HG03521 (cell line): ENCODE results near the gene PPL.
"Not testable (repeated sequence)": the region's sequence is repeated elsewhere in the genome, so short reads cannot be mapped to it uniquely, and the experiment has no call there.

ENCODE experiments used
- ATAC-seq: cut with Tn5 transposase; IDR thresholded peaks from one replicate; pipeline ENCODE4 v1.9.1; 2021; ENCODE audit warnings: mild to moderate bottlenecking, moderate library complexity; ENCODE audit not compliant: unreplicated experiment

PPL gene

GRCh38 chr16:4936991-4937781 is at the start of gene PPL:
TSS of gene PPL (minus strand) at chr16:4937148. CDS start at chr16:4937045, 103 bp downstream.
- no peak for ATAC-seq

- no peak for ATAC-seq
These were observed 47.4 kb upstream of the PPL start for GRCh38 chr16:4984174-4984990.

GRCh38 chr16:4982056-4982867 is 45.3 kb upstream of the PPL start:
- ATAC-seq = no peak

GRCh38 chr16:4981473-4981872 is 44.5 kb upstream of the PPL start:
- ATAC-seq = no peak

- no peak for ATAC-seq
These were observed 43.7 kb upstream of the PPL start for GRCh38 chr16:4980691-4981090.

- ATAC-seq = no peak
These were observed 43.0 kb upstream of the PPL start for GRCh38 chr16:4979736-4980660.

- ATAC-seq = no peak
These were observed 42.2 kb upstream of the PPL start for GRCh38 chr16:4979164-4979563.

GRCh38 chr16:4976611-4977145 is 39.7 kb upstream of the PPL start:
- no peak for ATAC-seq

GRCh38 chr16:4976079-4976478 is 39.1 kb upstream of the PPL start:
- peak; percentile 85 for ATAC-seq

- ATAC-seq = no peak
These were observed 36.1 kb upstream of the PPL start for GRCh38 chr16:4972938-4973587.

- no peak for ATAC-seq
These were observed 33.1 kb upstream of the PPL start for GRCh38 chr16:4970010-4970409.

GRCh38 chr16:4968879-4969483 is 32.0 kb upstream of the PPL start:
- ATAC-seq = no peak

- not testable (repeated sequence) for ATAC-seq
These were observed 31.3 kb upstream of the PPL start for GRCh38 chr16:4968278-4968677.

GRCh38 chr16:4966736-4967453 is 29.9 kb upstream of the PPL start:
- no peak for ATAC-seq

GRCh38 chr16:4963527-4963926 is 26.6 kb upstream of the PPL start:
- not testable (repeated sequence) for ATAC-seq

GRCh38 chr16:4962716-4963115 is 25.8 kb upstream of the PPL start:
- ATAC-seq = no peak

- no peak for ATAC-seq
These were observed 23.6 kb upstream of the PPL start for GRCh38 chr16:4960579-4960978.
